ENCODE measurements around the gene CTSW.
A peak's percentile ranks its signal among the peaks of the same experiment; 100 is the strongest.
"Not testable (repeated sequence)": the region's sequence is repeated elsewhere in the genome, so short reads cannot be mapped to it uniquely, and the experiment has no call there.

CTSW gene, protein sequence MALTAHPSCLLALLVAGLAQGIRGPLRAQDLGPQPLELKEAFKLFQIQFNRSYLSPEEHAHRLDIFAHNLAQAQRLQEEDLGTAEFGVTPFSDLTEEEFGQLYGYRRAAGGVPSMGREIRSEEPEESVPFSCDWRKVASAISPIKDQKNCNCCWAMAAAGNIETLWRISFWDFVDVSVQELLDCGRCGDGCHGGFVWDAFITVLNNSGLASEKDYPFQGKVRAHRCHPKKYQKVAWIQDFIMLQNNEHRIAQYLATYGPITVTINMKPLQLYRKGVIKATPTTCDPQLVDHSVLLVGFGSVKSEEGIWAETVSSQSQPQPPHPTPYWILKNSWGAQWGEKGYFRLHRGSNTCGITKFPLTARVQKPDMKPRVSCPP

DNA sequence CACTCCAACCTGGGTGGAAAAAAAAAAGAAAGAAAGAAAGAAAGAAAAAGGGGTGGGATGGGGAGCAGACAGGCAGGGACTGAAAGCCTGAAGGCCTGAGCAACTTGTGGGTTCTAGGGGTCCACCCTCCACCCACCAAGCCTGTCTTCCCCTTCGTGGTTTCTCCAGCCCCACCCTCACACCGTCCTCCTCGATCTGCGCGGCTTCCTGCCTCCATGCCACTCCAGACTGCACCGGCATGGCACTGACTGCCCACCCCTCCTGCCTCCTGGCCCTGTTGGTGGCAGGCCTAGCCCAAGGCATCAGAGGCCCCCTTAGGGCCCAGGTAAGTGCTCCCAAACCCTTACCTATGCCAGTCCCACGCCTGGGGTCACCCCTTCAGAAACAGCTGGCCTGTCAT, at the start of gene CTSW:
Gene CTSW (plus strand): TSS at position 221 of the 400 bp plus-strand sequence. CDS start 18 bp downstream, at position 239.
- no peak for DNase-seq (ENCODE audit: low spot score)

DNA sequence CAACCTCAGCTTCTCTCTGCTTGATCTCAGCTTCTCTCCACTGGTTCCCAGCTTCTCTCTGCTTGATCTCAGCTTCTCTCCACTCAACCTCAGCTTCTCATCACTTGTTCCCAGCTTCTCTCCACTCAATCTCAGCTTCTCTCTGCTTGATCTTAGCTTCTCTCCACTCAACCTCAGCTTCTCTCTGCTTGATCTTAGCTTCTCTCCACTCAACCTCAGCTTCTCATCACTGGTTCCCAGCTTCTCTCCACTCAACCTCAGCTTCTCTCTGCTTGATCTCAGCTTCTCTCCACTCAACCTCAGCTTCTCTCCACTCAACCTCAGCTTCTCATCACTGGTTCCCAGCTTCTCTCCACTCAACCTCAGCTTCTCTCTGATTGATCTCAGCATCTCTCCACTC, 47.4 kb upstream of the CTSW start:
- not testable (repeated sequence) for DNase-seq (ENCODE audit: low spot score)

DNA sequence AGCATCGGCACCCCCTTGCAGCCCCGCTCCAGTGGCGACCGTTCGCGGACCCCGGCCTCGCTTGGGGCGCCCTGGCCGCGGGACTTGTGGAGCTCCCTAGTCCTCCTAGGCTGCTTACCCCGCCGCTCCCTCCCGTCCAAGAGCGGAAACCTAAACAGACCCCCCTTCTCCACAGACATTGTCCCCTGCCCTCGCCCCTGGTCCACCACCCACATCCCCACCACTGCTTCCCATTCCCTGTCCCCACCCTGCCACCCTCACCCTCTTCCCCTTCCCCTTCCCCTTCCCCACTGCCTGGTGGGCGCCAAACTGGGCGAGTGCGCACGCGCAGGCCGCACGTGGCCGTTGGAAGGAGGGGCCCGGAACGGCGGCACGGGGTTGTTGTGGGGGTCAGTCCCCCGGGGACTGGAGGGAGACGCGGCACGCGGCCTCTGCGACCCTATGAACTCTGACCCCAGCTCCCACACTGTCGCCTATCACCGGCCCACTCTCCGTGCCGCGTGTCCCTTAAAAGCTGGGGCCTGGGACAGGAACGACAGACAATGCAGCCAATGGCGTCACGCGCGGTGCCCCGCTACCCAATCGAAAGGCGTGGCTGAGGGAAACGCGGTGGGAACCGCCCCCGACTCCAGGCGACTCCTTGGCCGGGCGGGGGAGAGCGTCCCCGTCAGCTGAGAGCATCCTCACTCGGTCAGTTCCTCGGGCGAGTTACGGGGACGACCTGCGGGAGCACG, 46.2 kb upstream of the CTSW start, which contains the start of gene SNX32:
Gene SNX32 (plus strand): TSS at position 667 of the 734 bp plus-strand sequence. CDS start 103 bp downstream, outside the sequence.
- peak; percentile 100 for DNase-seq (ENCODE audit: low spot score)

DNA sequence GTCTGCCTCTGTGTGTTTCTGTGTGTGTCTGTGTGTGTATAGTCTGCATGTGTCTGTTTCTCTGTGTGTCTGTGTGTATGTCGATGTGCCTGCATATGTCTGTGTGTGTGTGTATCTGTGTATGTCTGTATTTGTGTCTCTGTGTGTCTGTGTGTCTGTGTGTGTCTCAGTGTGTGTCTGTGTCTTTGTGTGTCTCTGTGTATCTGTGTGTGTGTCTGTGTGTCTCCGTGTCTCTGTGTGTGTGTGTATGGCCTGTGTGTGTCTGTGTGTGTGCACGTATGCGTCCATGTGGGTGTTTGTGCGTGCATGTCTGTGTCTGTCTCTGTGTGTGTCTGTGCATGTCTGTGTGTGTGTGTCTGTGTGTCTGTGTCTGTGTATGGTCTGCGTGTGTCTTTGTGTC, 45.4 kb upstream of the CTSW start:
- DNase-seq (ENCODE audit: low spot score), result no peak

DNA sequence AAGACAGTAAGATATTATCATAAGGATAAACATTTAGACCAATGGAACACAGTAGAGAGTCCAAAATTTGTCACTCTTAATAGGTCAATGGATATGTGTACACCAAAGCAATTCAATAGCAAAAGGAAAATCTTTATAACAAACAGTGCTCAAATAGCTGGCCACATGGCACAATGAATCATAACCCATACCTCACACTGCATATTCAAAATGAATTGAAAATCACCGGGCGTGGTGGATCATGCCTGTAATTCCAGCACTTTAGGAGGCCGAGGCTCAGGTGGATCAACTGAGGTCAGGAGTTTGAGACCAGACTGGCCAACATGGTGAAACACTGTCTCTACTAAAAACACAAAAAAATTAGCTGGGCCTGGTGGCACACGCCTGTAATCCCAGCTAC, 37.5 kb upstream of the CTSW start:
- no peak for DNase-seq (ENCODE audit: low spot score)

DNA sequence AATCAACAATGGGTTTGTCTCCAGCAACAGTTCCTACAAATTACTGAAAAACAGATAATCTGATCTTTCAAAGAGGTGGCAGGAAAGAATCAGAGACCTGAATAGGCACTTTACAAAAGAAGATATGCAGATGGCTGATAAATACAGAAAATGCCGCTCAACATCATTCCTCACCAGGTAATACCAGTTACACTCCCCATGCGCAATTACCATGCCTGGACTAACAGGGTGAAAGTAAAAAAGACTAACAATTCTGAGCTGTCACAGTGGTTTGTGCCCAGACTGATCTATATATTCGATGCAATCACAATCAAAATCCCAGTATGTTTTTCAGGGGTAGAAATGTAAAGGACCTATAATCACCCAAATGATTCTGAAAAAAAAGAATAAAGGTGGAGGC, 35.8 kb upstream of the CTSW start:
- DNase-seq (ENCODE audit: low spot score), result no peak

DNA sequence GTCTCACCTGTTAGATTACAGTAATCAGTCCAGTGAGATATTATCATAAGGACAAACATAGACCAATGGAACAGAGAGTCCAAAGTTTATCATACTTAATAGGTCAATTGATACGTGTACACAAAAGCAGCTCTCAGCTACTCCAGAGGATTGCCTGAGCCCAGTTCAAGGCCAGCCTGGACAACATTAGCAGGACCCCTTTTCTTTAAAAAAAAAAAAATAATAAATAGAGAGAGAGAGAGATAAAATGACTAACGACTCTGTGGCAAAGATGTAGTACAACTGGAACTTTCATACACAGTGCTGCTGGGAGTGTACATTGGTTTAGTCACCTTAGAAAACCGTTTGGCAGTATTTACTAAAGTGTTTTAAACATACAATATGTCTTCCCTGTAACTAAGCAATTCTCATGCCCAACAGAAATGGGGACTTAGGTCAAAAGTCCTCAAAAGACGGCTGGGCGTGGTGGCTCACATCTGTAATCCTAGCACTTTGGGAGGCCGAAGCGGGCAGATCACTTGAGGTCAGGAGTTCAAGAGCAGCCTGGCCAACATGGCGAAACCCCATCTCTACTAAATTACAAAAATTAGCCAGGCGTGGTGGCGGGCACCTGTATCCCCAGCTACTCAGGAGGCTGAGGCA, 35.3 kb upstream of the CTSW start:
- no peak for DNase-seq (ENCODE audit: low spot score)

DNA sequence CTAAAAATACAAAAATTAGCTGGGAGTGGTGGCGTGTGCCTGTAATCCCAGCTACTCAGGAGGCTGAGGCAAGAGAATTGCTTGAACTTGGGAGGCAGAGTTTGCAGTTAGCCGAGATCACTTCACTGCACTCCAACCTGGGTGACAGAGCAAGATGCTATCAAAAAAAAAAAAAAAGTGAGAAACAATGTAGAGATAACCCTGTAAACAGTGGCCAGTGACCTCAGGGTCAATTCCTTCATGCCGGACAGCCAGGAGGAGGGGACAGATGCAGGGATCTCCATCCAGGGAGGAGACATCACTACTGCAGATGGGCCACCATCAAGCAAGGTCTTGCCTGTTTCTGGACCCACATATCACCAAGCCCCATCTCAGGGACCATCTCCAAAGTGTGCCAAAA, 31.9 kb upstream of the CTSW start:
- no peak for DNase-seq (ENCODE audit: low spot score)

DNA sequence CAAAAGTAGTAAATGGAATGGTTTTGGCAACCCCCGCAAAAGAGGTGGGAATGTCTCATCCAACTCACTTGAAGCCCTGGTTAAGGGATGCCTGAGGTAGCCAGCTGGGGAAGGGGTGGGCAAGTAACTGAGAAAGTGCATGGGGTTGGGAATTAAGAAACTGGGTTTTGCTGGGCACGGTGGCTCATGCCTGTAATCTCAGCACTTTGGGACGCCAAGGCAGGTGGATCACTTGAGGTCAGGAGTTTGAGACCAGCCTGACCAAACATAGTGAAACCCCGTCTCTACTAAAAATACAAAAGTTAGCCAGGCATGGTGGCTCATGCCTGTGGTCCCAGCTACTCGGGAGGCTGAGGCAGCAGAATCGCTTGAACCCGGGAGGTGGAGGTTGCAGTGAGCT, 30.9 kb upstream of the CTSW start:
- not testable (repeated sequence) for DNase-seq (ENCODE audit: low spot score)

DNA sequence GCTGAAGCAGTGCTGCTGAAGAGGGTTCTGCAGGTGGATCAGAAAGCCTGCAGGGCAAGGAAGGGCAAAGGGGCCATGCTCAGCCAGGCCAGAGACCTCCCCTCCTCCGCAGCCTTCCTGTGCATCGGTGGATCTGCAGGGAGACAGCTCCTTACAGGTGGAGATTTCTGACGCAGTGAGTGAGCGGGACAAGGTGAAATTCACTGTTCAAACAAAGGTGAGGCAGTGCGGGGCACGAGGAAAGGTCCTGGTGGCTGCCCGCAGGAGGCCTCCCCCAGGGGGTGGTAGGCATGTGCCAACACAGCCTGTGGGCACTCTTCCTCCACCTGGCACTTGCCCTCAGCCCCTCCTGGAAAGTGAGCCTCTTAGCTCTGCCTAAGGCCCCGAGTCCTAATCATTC, 30.3 kb upstream of the CTSW start:
- DNase-seq (ENCODE audit: low spot score), result no peak

DNA sequence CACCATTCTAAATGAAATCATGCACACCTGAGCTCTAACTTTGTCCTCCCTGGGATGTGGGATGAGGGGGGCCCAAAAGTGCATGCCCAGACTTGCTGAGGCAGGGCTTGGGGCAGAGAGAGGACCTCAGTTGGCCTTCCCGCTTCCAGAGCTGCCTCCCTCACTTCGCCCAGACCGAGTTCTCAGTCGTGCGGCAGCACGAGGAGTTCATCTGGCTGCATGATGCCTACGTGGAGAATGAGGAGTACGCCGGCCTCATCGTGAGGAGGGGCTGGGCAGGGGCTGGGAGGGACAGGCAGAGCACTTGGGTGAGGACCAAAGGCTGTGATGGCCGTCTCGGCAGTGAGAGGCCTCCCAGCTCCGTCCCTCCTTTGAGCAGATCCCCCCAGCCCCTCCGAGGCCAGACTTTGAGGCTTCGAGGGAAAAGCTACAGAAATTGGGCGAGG, 29.8 kb upstream of the CTSW start:
- DNase-seq (ENCODE audit: low spot score), result no peak

DNA sequence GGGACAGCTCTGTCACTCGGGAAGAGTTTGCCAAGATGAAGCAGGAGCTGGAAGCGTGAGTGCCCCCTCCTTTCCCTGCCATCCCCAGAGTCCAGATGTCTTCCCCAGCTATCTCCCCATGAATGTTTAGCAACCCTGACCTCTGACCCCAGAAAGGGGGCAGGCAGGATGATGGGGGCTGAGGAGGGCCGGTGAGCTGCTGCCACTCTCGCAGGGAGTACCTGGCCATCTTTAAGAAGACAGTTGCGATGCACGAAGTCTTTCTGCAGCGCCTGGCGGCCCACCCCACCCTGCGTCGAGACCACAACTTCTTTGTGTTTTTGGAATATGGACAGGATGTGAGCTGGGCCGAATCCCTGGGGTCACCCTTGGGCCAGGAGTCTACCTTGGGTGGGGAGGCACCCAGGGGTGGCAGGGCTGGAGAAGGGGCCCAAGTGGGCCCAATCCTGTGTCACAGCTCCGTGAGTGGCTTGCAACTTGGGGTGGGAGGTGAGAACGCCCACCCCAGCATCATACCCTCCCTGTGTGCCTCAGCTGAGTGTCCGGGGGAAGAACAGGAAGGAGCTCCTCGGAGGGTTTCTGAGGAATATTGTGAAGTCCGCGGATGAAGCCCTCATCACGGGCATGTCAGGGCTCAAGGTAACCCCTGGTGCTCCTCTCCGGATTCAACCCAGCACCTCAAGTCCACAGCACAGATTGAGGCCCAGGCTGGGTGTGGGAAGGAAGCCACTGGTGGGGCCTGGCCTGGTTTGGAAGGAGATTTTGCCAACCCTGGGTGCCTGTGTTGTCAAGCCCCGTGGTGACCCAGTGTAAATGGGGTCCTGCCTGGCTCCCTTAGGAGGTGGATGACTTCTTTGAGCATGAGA, 29.2 kb upstream of the CTSW start:
- no peak for DNase-seq (ENCODE audit: low spot score)

DNA sequence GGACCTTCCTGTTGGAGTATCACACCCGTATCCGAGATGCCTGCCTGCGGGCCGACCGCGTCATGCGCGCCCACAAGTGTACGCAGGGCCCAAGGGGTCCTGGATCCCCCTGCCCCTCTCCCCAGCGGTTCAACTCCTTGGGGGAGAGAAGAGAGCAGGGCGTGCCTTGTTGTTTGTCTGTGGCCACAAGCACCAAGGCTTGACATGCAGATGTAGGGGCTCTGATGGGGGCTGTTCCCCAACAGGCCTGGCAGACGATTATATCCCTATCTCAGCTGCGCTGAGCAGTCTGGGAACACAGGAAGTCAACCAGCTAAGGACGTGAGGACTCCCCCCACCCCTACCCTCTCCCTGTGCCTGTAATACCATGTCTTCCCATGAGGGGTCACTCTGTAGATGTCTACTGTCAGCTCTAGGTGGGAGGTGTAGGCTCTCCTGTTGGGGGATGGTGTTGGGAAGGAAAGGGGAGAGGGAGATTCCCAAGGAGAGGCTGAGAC, 28.5 kb upstream of the CTSW start:
- no peak for DNase-seq (ENCODE audit: low spot score)

DNA sequence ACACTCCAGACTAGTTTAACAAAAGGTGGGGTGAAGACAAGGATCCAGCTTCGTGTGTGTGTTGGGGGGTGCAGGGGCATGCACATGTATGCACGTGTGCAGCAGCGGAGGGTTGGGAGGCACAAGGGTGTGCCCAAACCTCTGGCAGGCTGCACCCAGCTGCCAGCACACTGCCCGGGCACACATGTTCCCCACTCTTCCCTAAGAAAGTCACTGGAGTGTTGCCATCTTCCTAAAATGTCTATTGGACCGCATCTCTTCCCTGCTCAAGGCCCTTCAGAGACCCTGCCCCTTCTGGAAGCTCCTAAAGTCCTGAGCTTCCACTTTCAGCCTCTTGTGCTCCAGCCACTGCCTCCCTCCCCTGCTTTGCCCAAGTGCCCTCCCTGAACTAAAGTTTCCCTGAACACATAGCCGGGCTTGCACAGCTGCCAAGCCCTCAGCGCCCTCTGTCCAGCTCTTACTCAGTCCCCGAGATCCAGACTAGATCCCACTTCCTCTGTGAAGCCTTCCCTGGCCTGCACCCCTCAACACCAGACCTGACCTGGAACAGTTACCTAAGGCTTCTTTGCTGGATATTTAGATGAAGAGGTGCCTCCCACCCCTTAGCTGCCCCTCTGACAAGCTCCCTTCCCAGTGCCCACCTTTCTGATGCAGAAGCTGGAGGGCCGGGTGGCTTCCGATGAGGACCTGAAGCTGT, 27.7 kb upstream of the CTSW start:
- no peak for DNase-seq (ENCODE audit: low spot score)

DNA sequence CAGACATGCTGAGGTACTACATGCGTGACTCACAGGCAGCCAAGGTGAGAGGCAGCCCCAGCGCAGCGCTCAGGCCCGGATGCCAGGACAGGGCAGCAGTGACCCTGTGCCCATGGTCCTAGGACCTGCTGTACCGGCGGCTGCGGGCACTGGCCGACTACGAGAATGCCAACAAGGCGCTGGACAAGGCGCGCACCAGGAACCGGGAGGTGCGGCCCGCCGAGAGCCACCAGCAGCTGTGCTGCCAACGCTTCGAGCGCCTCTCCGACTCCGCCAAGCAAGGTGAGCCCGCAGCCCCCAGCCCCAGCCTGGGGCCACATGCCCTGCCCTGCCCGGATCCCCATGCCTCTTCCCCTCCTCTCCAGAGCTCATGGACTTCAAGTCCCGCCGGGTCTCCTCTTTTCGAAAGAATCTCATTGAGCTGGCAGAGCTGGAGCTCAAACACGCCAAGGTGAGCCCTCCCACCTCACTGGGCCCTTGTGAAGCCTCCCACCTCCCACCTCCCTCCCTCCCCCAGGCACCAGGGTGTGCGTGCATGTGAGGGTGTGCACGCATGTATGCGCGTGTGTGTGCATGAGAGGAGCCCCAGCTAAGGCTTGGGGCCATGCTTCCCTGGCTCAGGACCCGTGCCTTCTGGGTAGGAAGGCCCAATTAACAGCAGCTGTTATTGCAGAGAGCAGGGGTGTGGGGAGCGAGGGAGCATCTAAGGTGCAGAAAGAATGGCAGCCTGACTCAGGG, 27.0 kb upstream of the CTSW start:
- DNase-seq (ENCODE audit: low spot score), result no peak

DNA sequence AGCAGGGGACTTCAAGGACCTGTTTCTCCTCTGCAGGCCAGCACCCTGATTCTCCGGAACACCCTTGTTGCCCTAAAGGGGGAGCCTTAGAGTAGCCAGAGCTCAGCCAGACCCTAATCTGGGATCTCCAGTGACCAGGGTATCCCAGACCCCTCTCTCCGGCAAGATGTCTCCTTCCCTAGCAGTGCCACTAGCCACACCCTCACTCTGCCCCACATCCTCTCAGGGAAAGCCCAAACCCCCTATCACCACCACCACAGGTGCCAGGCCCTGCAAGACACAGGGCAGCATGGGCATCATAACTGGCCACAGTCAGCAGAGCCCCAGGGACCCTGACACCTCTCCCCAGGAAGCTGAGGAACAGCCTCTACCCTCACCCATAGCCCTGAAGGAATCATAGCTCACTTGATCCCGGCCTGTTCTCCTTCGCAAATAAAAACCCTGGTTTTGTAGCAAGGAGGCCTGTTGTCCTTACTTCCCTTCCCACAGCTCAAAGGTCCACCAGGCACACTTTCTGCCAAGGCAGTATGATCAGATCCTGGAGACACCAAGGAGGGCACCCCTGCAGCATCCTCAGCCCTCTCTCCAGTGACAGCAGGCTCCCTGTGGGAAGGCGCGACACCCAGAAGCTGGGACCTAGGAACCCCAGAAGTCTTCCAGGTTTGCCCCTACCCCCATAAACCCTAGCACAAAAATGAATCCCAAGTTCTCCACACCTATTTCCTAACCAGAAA, 26.2 kb upstream of the CTSW start:
- no peak for DNase-seq (ENCODE audit: low spot score)

DNA sequence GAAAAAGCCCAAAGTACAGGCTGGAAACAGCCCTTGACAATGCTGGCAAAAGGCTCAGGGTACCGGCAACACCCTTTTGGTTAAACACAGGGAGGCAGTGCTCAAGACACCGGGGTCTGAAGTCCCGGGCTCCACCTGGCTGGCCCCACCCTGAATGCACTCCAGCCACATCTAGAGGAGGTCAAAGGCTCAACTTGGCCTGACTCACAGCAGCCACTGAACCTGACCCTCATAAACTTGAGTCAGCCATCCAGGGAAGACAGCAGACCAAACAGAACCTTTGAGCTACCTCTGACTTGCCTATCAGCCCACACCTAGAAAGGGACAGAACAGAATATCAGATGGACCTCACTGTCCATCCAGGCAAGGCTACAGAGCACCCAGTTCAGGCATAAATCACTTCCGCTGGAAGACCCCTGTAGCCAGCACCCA, 25.5 kb upstream of the CTSW start:
- DNase-seq (ENCODE audit: low spot score), result no peak

DNA sequence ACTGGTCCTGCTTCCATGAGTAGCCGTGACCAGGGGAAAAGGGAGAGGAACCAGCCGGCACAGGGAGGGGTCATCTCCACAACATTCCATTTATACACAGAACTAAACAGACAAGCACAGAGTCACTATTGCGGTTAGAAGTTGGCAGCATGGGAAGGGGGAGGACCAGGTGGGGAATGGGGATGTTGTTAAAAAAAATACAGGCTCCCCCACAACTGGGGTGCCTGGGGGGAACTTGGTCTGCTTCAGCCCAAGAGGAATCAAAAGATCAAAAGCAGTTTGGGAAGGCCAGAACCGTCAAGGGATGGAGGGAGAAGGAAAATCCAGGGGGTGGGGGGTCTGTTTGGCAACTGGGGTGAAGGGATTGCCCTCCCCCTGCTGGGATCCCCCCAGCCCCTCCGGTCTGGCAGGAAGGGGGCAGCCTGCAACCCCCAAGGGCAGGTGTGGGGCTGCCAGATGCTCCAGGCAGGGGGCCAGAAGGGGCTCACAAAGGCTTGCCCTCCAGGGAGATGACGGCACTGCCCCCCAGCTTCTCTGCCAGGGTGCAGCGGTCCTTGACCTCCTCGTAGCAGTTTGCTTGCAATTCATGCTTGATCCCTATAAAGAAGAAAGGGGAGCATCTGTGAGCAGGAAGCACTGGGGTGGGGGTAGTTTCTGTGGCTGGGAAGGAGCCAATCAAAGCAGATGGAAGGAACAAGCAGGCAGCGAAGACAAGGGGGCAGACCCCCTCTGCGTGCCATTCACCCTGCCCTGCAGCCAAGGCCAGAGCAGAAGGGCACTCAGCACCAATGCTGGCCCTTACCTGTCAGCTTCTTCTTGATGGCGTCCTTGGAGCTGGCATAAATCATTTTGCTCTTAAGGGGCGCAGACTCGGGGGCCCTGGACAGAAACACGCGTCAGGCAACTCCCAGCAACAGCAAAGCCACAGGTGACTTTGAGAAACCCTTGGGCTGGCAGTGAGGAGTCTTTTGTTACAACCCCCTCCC, 24.5 kb upstream of the CTSW start:
- no peak for DNase-seq (ENCODE audit: low spot score)

All from hepatic stellate cell (primary cell).